Right lobe of liver (tissue), 6 donors: ENCODE measurements around the gene BICD2. TPM values are rescaled to one million over a fixed set of nuclear protein-coding genes. Genes with fewer than 3 reads are reported as not detected.

Source experiments
- ATAC-seq, 4 donors: fragments of 200-7000 bp; cut with Tn5 transposase; one replicate each; pipeline ENCODE4 v1.9.1; 2020; ENCODE audit warnings: mild to moderate bottlenecking in 4 of 4, moderate library complexity in 4 of 4
- DNase-seq, 3 donors: peaks; one replicate each; pipeline ENCODE4 v3.0.0-alpha.2; 2020
- H3K27ac ChIP-seq, 3 donors: fragments of 200-600 bp; one replicate each; pipeline ENCODE4 v1.8.0; 2022
- H3K27me3 ChIP-seq, 2 donors: fragments of 200-600 bp; one replicate each; pipeline ENCODE4 v1.8.0; 2022
- H3K36me3 ChIP-seq, 4 donors: fragments of 200-600 bp; sonication (generic) in 1 of 4; one replicate each; pipeline versions ENCODE4 v1.5.1 to v1.8.0; 2017 to 2022; ENCODE audit warnings: control low read depth in 1 of 4
- H3K4me1 ChIP-seq, 4 donors: fragments of 200-600 bp; sonication (generic) in 1 of 4; one replicate each; pipeline versions ENCODE4 v1.5.1 to v1.8.0; 2017 to 2022; ENCODE audit warnings: control low read depth in 1 of 4
- H3K4me3 ChIP-seq, 3 donors: fragments of 200-600 bp; one replicate each; pipeline ENCODE4 v1.8.0; 2022
- H3K9me3 ChIP-seq, 4 donors: fragments of 200-600 bp; sonication (generic) in 1 of 4; one replicate each; pipeline versions ENCODE4 v1.5.1 to v1.8.0; 2017 to 2022; ENCODE audit warnings: control low read depth in 1 of 4
- CTCF ChIP-seq, 4 donors: fragments of 200-600 bp in 3 of 4; fragments of 450-650 bp in 1 of 4; IDR thresholded peaks; one replicate each; pipeline versions ENCODE4 v1.5.1 to v1.8.0; 2016 to 2022; ENCODE audit warnings: antibody characterized with exemption in 4 of 4, mild to moderate bottlenecking in 2 of 4
- POLR2A ChIP-seq: fragments of 450-650 bp; IDR thresholded peaks from one replicate; pipeline ENCODE4 v1.6.1; 2017; ENCODE audit warnings: antibody characterized with exemption, mild to moderate bottlenecking
- WGBS: methylation state at CpG from one replicate; pipeline ENCODE4 v1.1.6; 2018; ENCODE audit warnings: low coverage, low lambda C conversion rate; ENCODE audit not compliant: insufficient coverage; ENCODE audit errors: missing lambda C conversion rate; 5-methylcytosine and 5-hydroxymethylcytosine counted together
- intact Hi-C, 2 donors: fragments of 100-400 bp; cut with DNase I; formaldehyde crosslinking; loops; one replicate each; pipeline versions ENCODE4 v1.11.2 to v1.14.1; 2022
- total RNA-seq, 6 experiments: library from RNA; depleted of rRNA in 2 of 6; stranded (reverse); fragments of >200 nt in 2 of 6; fragmentation: NEBNext Ultra II Directional in 3 of 6; extraction: Animal tissue kit (Norgen Biotek cat#: 25700) in 3 of 6; gene quantifications; one replicate each; pipeline versions ENCODE4 v1.1.0 to v1.2.4, GENCODE V29; 2016 to 2023
- donor health status: DM: no; HTN: yes; CAD: no.
- donor health status: DM: no; HTN: no; CAD: no.
- donor health status: DM: no; HTN: no; CAD: no.
- donor health status: DM: no; HTN: yes; CAD: no.
- donor health status: DM: no; HTN: yes; CAD: no.

The BICD2 gene
- total RNA-seq, 6 experiments from 2014 or later = 6.3 to 14.9 (median 9.8) TPM

GRCh38 chr9:92725266-92725545, 39.4 kb downstream of the BICD2 start:
- no CpG with 5 or more reads among the region's 4 CpGs for WGBS
- intact Hi-C loops = no loop called here
- no peak for TF ChIP-seq CTCF (IDR thresholded peaks at IDR 0.05)

GRCh38 chr9:92724528-92725265, 39.9 kb downstream of the BICD2 start:
- Histone ChIP-seq H3K27me3 (no peaks in the 10 kb centered on the region), H3K9me3 (no peaks in the 10 kb centered on the region), H3K4me3 (no peak overlapping the region), H3K4me1 (peaks cover 0 to 5% (median 0%) of the 10 kb centered on the region in 4 donors), H3K27ac (no peak overlapping the region), H3K36me3 (peaks cover 0 to 22% (median 9%) of the 10 kb centered on the region in 4 donors)
- ATAC-seq = no peak
- no CpG with 5 or more reads among the region's 10 CpGs for whole genome bisulfite sequencing
- TF ChIP-seq POLR2A (no peak), CTCF (IDR thresholded peaks at IDR 0.05) (no peak)
- peak in 1 of 3 donors; percentile 20 for DNase-seq
- intact Hi-C loops = no loop called here

More at GRCh38 chr9:92725266-92725545, 39.4 kb downstream of the BICD2 start:
- H3K4me1 ChIP-seq = peaks cover 0 to 5% (median 0%) of the 10 kb centered on the region in 4 donors
- H3K27me3 ChIP-seq = no peaks in the 10 kb centered on the region
- no peaks in the 10 kb centered on the region for H3K9me3 ChIP-seq
- peaks cover 0 to 17% (median 4%) of the 10 kb centered on the region in 4 donors for H3K36me3 ChIP-seq
- ATAC-seq (no peak), DNase-seq (peak in 2 of 3 donors; percentile 7 to 23)
- no peak overlapping the region for H3K4me3 ChIP-seq
- no peak overlapping the region for H3K27ac ChIP-seq

GRCh38 chr9:92723801-92724323, 40.8 kb downstream of the BICD2 start:
- no peak for TF ChIP-seq CTCF (IDR thresholded peaks at IDR 0.05)
- no peak for TF ChIP-seq POLR2A
- H3K4me3 ChIP-seq = no peak overlapping the region
- DNase-seq (peak in 1 of 3 donors; percentile 30), ATAC-seq (no peak)
- no peaks in the 10 kb centered on the region for H3K9me3 ChIP-seq
- intact Hi-C loops = no loop called here
- H3K4me1 ChIP-seq = peaks cover 0 to 5% (median 0%) of the 10 kb centered on the region in 4 donors
- peaks cover 0 to 30% (median 11%) of the 10 kb centered on the region in 4 donors for H3K36me3 ChIP-seq
- H3K27ac ChIP-seq = no peak overlapping the region
- WGBS = 56% methylated on average over 5 of the region's 9 CpGs
- H3K27me3 ChIP-seq = no peaks in the 10 kb centered on the region

GRCh38 chr9:92723299-92723625, 41.4 kb downstream of the BICD2 start:
- H3K27ac ChIP-seq = no peak overlapping the region

More at GRCh38 chr9:92723299-92723625, 41.4 kb downstream of the BICD2 start:
- ATAC-seq (no peak), DNase-seq (no peak)
- H3K9me3 ChIP-seq = no peaks in the 10 kb centered on the region
- no peaks in the 10 kb centered on the region for H3K27me3 ChIP-seq
- TF ChIP-seq POLR2A = no peak
- TF ChIP-seq CTCF (IDR thresholded peaks at IDR 0.05) = no peak
- H3K4me3 ChIP-seq = no peak overlapping the region
- 74% methylated on average over 3 of the region's 3 CpGs for WGBS
- peaks cover 0 to 31% (median 12%) of the 10 kb centered on the region in 4 donors for H3K36me3 ChIP-seq
- intact Hi-C loops = no loop called here
- H3K4me1 ChIP-seq = peaks cover 0 to 5% (median 0%) of the 10 kb centered on the region in 4 donors
